Heart right ventricle (tissue), 16 donors: ENCODE data around the gene IVD. TPM values are rescaled to one million over a fixed set of nuclear protein-coding genes. Genes with fewer than 3 reads are reported as not detected.
A peak's percentile ranks its signal among the peaks of the same experiment; 100 is the strongest.

Experiments
- ATAC-seq, 8 donors: fragments of 200-7000 bp; cut with Tn5 transposase; one replicate each; pipeline ENCODE4 v1.9.1; 2020; ENCODE audit warnings: mild to moderate bottlenecking in 8 of 8, moderate library complexity in 8 of 8, moderate number of reproducible peaks in 1 of 8
- DNase-seq, 2 donors: peaks; one replicate each; pipeline ENCODE4 v3.0.0-alpha.2; 2020
- H3K27ac ChIP-seq, 10 donors: fragments of 200-600 bp; sonication (generic) in 2 of 10; one replicate each; pipeline versions ENCODE4 v1.5.0 to v1.8.0; 2020 to 2022; ENCODE audit warnings: mild to moderate bottlenecking in 3 of 10
- H3K27me3 ChIP-seq, 7 donors: fragments of 200-600 bp; one replicate each; pipeline ENCODE4 v1.8.0; 2021 to 2022; ENCODE audit warnings: mild to moderate bottlenecking in 2 of 7
- H3K36me3 ChIP-seq, 9 donors: fragments of 200-600 bp; sonication (generic) in 1 of 9; one replicate each; pipeline versions ENCODE4 v1.5.0 to v1.8.0; 2020 to 2022; ENCODE audit warnings: mild to moderate bottlenecking in 2 of 9
- H3K4me1 ChIP-seq, 9 donors: fragments of 200-600 bp; sonication (generic) in 1 of 9; one replicate each; pipeline versions ENCODE4 v1.5.0 to v1.8.0; 2020 to 2022; ENCODE audit warnings: mild to moderate bottlenecking in 4 of 9
- H3K4me3 ChIP-seq, 10 donors: fragments of 200-600 bp; sonication (generic) in 2 of 10; one replicate each; pipeline versions ENCODE4 v1.5.0 to v1.8.0; 2020 to 2022; ENCODE audit warnings: mild to moderate bottlenecking in 7 of 10, moderate library complexity in 2 of 10
- H3K9me3 ChIP-seq, 11 donors: fragments of 200-600 bp in 10 of 11; sonication (generic) in 2 of 11; one replicate each; pipeline versions ENCODE4 v1.5.0 to v1.8.0; 2013 to 2022; ENCODE audit warnings: mild to moderate bottlenecking in 2 of 11, control low read depth in 1 of 11, moderate library complexity in 1 of 11
- CTCF ChIP-seq, 9 donors: fragments of 200-600 bp; sonication (generic) in 2 of 9; IDR thresholded peaks; one replicate each; pipeline versions ENCODE4 v1.5.0 to v1.8.0; 2021 to 2022; ENCODE audit warnings: antibody characterized with exemption in 9 of 9, mild to moderate bottlenecking in 5 of 9, moderate library complexity in 1 of 9
- WGBS, 2 donors: extraction: QIAGEN DNeasy Blood & Tissue Kit; methylation state at CpG; one replicate each; pipeline ENCODE4 v1.1.7; 2013; ENCODE audit warnings: inconsistent platforms in 1 of 2; 5-methylcytosine and 5-hydroxymethylcytosine counted together
- intact Hi-C, 10 donors: fragments of 100-400 bp; cut with DNase I; formaldehyde crosslinking; loops; one replicate each; pipeline versions ENCODE4 v1.11.1 to v1.14.2; 2022
- polyA plus RNA-seq, 2 donors: library from polyadenylated mRNA; stranded (reverse); fragments of 200-250 nt; gene quantifications; one replicate each; pipeline ENCODE4 v1.2.3, GENCODE V29; 2013
- total RNA-seq, 10 donors: library from RNA; stranded (reverse); fragmentation: NEBNext Ultra II Directional in 3 of 10; extraction: Animal tissue kit (Norgen Biotek cat#: 25700) in 3 of 10; gene quantifications; one replicate each; pipeline versions ENCODE4 v1.2.1 to v1.2.4, GENCODE V29; 2021 to 2023
- donor health status: Arrhythmogenic right ventricular cardiomyopathy.
- donor health status: ischemic (EF 13 %, LVEDD 7.1; RV severe dilation, severe dysfunction).
- donor health status: healthy with polysubstance abuse.
- donor health status: DM: no; HTN: yes; CAD: no.
- donor health status: DM: no; HTN: no; CAD: no.
- donor health status: ischemic (EF 25% LVEDD 6.9; RV normal size, moderate dysfunction).
- donor health status: ischemic (EF 25% LVEDD 5.7; RV mildly dilated, moderate dysfunction).
- donor health status: healthy.
- donor health status: DM: yes; HTN: yes; CAD: no.
- donor health status: Ischemic cardiomyopathy.
- donor health status: ischemic (EF 35%, LVEDD 5.7; RV mildly dilated, moderate dysfunction).
- donor health status: nonischemic (EF 11% LVEDD 7.7; RV severe dilation, severe dysfunction).
- donor health status: DM: yes; HTN: yes; CAD: no.
- donor health status: PGD.
- donor health status: ischemic (EF 29% LVEDD 5.4; RV normal size, mild dysfunction).
- donor health status: nonischemic (EF 23%, LVEDD 6.1; RV moderate dilation, normal function).

IVD gene
- total and polyA plus RNA-seq, 12 donors = 42.2 to 143 (median 103) TPM

GRCh38 chr15:40466426-40467260 lies 61.0 kb downstream of the IVD start:
- ATAC-seq = no peak
- no peak for DNase-seq
- intact Hi-C loops = loop anchor here in 1 of 10 donors (10.0 kb wide), 1 partner anchor 98 kb away; the partner anchor contains the start of genes CCDC32 and RPUSD2
- H3K27ac ChIP-seq = no peak overlapping the region
- H3K27me3 ChIP-seq = no peaks in the 10 kb centered on the region
- TF ChIP-seq CTCF (IDR thresholded peaks at IDR 0.05) = no peak
- H3K9me3 ChIP-seq = no peaks in the 10 kb centered on the region
- H3K4me1 ChIP-seq = peaks cover under 1 to 16% (median 11%) of the 10 kb centered on the region in 9 donors
- 84 to 86% methylated on average over 7 of the region's 7 CpGs for WGBS, 2 donors
- H3K36me3 ChIP-seq = peaks cover 0 to 64% (median 29%) of the 10 kb centered on the region in 9 donors
- H3K4me3 ChIP-seq = no peak overlapping the region

- DNase-seq (no peak), ATAC-seq (no peak)
- intact Hi-C loops = loop anchor here in 1 of 10 donors (10.0 kb wide), 1 partner anchor 98 kb away; the partner anchor contains the start of genes CCDC32 and RPUSD2
- Histone ChIP-seq H3K9me3 (no peaks in the 10 kb centered on the region), H3K27ac (no peak overlapping the region), H3K36me3 (peaks cover 0 to 58% (median 23%) of the 10 kb centered on the region in 9 donors), H3K4me3 (no peak overlapping the region), H3K4me1 (peaks cover 6 to 22% (median 17%) of the 10 kb centered on the region in 9 donors), H3K27me3 (no peaks in the 10 kb centered on the region)
- no peak for TF ChIP-seq CTCF (IDR thresholded peaks at IDR 0.05)
These were observed 61.6 kb downstream of the IVD start for GRCh38 chr15:40467261-40467615.

GRCh38 chr15:40468898-40469331 lies 63.3 kb downstream of the IVD start:
- H3K36me3 ChIP-seq = peaks cover 0 to 41% (median 18%) of the 10 kb centered on the region in 9 donors
- no peak for TF ChIP-seq CTCF (IDR thresholded peaks at IDR 0.05)
- ATAC-seq = no peak
- H3K4me3 ChIP-seq = no peak overlapping the region
- H3K27ac ChIP-seq = no peak overlapping the region
- H3K9me3 ChIP-seq = no peaks in the 10 kb centered on the region
- H3K4me1 ChIP-seq = peaks cover 6 to 26% (median 20%) of the 10 kb centered on the region in 9 donors
- 92 to 95% methylated on average over 4 of the region's 4 CpGs for WGBS, 2 donors
- no peaks in the 10 kb centered on the region for H3K27me3 ChIP-seq
- DNase-seq = no peak
- intact Hi-C loops = loop anchor here in 1 of 10 donors (10.0 kb wide), 1 partner anchor 96 kb away; the partner anchor contains the start of genes CCDC32 and RPUSD2

GRCh38 chr15:40469776-40470390 lies 64.3 kb downstream of the IVD start:
- ATAC-seq = peak in 3 of 8 donors; percentile 6 to 7 (median 6)
- peak overlapping the region in 9 of 10 donors; percentile 88 to 95 (median 93) for H3K27ac ChIP-seq
- peak overlapping the region in 7 of 10 donors; percentile 79 to 100 (median 94) for H3K4me3 ChIP-seq
- WGBS, 2 donors = 69 to 79% methylated on average over 7 of the region's 7 CpGs
- H3K9me3 ChIP-seq = no peaks in the 10 kb centered on the region
- H3K27me3 ChIP-seq = no peaks in the 10 kb centered on the region
- intact Hi-C loops = loop anchor here in 1 of 10 donors (10.0 kb wide), 1 partner anchor 95 kb away; the partner anchor contains the start of genes CCDC32 and RPUSD2
- peaks cover 0 to 32% (median 8%) of the 10 kb centered on the region in 9 donors for H3K36me3 ChIP-seq
- TF ChIP-seq CTCF (IDR thresholded peaks at IDR 0.05) = no peak
- H3K4me1 ChIP-seq = peaks cover 6 to 26% (median 20%) of the 10 kb centered on the region in 9 donors
- no peak for DNase-seq
